ENCODE measurements around the gene MKNK2.

The MKNK2 gene

DNA sequence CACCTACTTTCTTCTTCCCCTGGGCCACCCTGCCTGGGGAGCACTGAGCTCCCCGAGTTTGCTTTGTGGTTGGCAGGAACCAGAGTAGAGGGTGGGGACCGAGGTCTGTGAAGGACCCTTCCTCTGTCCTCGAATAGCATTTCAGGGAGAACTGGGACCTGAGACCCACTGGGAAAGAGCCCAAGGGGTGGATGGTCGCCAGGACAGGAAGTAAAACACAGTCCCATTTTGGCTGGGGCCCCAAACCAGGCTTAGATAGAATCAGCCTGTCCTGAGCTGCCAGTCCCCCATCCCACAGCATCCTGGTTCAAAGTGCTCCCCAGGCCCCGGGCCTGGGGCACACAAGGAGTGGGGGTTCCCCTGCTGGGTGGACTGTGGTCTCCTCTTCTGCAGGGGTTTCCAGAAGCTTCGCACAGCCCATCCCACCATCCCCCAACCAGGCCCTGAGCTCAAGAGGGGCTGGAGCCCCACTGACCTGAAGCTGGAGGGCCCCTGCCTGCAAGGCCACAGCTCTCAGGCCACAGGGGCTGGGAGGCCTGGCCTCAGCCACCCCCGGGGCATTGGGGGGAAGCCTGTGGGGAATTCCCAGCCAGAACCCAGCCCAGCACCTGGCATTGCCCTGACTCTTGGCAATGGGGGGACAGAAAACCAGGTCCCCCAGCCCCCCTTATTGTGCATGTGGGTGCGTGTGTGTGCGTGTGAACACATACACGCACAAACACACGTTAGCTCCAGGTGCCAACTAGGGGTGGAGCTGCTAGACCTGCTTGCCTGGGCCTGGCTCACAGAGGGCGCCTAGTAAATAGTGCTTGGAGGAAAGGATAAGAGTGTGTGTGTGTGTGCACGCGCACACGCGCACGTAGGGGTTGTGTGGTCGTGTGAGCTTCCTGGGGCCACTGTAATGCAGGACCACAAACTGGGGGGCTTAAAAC is 995 bp upstream of the MKNK2 start:
- Histone ChIP-seq H4K20me1 (ENCODE audit: insufficient read depth, low read length) (no peaks in the 10 kb centered on the region), H3K27me3 (ENCODE audit: insufficient read depth, low read length) (no peaks in the 10 kb centered on the region), H3K79me2 (ENCODE audit: insufficient read depth, low read length) (no peaks in the 10 kb centered on the region), H3K36me3 (ENCODE audit: insufficient read depth, low read length) (no peaks in the 10 kb centered on the region; the same call in 1 of the 2 replicates), H3F3A (ENCODE audit: insufficient read depth, low read length) (no peaks in the 10 kb centered on the region), H3K9me3 (ENCODE audit: low read length) (no peaks in the 10 kb centered on the region), H3K27ac (ENCODE audit: low read depth, low read length, poor library complexity, severe bottlenecking) (peak overlapping the region; percentile 90), H3K4me3 (ENCODE audit: low read depth, low read length, poor library complexity, severe bottlenecking) (peak overlapping the region; percentile 42), H3K4me1 (ENCODE audit: insufficient read depth, low read length, severe bottlenecking) (peaks cover 67% of the 10 kb centered on the region), H3K4me2 (ENCODE audit: low read length) (peak overlapping the region; percentile 58; the same call in 1 of the 2 replicates), H2AFZ (ENCODE audit: low read length) (no peak overlapping the region), H3K9me2 (ENCODE audit: low read depth, low read length) (no peaks in the 10 kb centered on the region), H3K9ac (ENCODE audit: low read length) (peak overlapping the region; percentile 24; the same call in 1 of the 2 replicates)
- TF ChIP-seq EZH2 (IDR thresholded peaks at IDR 0.05; ENCODE audit: borderline replicate concordance, low read length): no peak
- TF ChIP-seq, protein P1, sequence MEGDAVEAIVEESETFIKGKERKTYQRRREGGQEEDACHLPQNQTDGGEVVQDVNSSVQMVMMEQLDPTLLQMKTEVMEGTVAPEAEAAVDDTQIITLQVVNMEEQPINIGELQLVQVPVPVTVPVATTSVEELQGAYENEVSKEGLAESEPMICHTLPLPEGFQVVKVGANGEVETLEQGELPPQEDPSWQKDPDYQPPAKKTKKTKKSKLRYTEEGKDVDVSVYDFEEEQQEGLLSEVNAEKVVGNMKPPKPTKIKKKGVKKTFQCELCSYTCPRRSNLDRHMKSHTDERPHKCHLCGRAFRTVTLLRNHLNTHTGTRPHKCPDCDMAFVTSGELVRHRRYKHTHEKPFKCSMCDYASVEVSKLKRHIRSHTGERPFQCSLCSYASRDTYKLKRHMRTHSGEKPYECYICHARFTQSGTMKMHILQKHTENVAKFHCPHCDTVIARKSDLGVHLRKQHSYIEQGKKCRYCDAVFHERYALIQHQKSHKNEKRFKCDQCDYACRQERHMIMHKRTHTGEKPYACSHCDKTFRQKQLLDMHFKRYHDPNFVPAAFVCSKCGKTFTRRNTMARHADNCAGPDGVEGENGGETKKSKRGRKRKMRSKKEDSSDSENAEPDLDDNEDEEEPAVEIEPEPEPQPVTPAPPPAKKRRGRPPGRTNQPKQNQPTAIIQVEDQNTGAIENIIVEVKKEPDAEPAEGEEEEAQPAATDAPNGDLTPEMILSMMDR (IDR thresholded peaks at IDR 0.05; ENCODE audit: low read length): no peak

DNA sequence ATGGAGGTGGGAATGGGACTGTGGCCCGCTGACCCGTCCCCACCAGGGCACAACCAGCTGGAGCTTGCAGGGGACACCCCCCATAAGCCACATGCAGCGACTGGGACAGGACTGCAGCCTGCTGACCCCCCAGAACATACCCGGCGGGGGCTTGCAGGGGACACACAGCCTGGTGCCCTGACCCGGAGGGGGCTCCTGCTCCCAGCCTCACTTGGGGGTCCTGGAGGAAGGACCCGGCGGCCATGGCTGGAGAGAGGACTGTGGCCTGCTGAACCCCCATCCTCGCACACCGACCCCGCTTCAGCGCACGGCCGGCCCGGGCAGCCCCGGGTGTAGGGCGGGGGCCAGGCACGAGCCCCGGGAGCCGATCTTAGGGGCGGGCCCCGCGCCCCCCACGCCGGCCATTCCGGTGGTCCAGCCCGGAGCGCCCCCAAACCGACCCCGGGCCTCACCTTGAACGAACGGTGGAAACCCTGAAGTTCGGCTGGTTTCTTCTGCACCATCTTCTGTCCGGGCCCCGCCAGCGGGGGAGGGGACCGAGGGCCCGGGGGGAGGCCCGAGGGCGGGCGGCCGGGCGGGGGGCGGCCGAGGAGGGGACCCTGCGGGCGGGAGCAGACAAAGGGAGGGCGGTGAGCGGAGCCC is 574 bp downstream of the MKNK2 start:
- no peaks in the 10 kb centered on the region for H4K20me1 ChIP-seq (ENCODE audit: insufficient read depth, low read length)

DNA sequence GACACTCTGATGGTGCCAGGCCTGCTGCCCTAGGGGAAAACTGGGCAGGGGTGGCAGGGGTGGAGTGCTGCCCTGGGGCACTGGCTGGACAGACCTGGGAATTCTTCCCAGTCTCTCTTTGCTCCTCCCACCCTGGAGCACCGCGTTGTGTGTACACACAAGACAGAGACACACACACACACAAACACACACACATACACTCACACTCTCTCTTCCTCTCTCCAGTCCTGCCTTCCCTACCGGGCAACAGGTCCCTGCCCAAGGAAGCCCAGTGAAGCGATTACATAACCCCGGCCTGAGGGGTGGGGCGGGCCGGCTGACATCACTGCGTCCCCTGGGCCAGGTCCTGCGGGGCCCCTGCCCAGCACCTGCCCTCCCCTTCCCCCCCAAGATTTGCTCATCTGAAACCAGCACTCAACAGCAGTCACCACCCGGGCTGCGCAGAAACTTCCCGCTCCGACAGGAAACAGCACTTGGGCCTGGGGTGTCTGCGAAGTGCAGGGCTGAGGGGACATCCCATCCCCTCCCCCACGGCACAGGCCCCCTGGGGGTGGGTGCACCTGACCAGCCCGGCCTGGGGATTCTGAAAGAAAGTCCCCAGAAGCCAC is 1.2 kb downstream of the MKNK2 start:
- Histone ChIP-seq H3K4me3 (ENCODE audit: low read depth, low read length, poor library complexity, severe bottlenecking) (peak overlapping the region; percentile 77), H3K36me3 (ENCODE audit: insufficient read depth, low read length) (peaks cover 11% of the 10 kb centered on the region; the same call in 1 of the 2 replicates), H3K79me2 (ENCODE audit: insufficient read depth, low read length) (no peaks in the 10 kb centered on the region), H4K20me1 (ENCODE audit: insufficient read depth, low read length) (no peaks in the 10 kb centered on the region), H3K9ac (ENCODE audit: low read length) (peak overlapping the region; percentile 60), H2AFZ (ENCODE audit: low read length) (no peak overlapping the region), H3K27me3 (ENCODE audit: insufficient read depth, low read length) (no peaks in the 10 kb centered on the region), H3F3A (ENCODE audit: insufficient read depth, low read length) (no peaks in the 10 kb centered on the region), H3K9me3 (ENCODE audit: low read length) (no peaks in the 10 kb centered on the region), H3K4me2 (ENCODE audit: low read length) (peak overlapping the region; percentile 91), H3K4me1 (ENCODE audit: insufficient read depth, low read length, severe bottlenecking) (peaks cover 60% of the 10 kb centered on the region), H3K9me2 (ENCODE audit: low read depth, low read length) (no peaks in the 10 kb centered on the region), H3K27ac (ENCODE audit: low read depth, low read length, poor library complexity, severe bottlenecking) (peak overlapping the region; percentile 39)
- TF ChIP-seq EZH2 (IDR thresholded peaks at IDR 0.05; ENCODE audit: borderline replicate concordance, low read length): no peak
- TF ChIP-seq, protein P1 (IDR thresholded peaks at IDR 0.05; ENCODE audit: low read length): no peak

More for the DNA sequence above, 574 bp downstream of the MKNK2 start:
- Histone ChIP-seq H3F3A (ENCODE audit: insufficient read depth, low read length) (no peaks in the 10 kb centered on the region), H3K9ac (ENCODE audit: low read length) (peak overlapping the region; percentile 60), H3K27ac (ENCODE audit: low read depth, low read length, poor library complexity, severe bottlenecking) (peak overlapping the region; percentile 39), H3K36me3 (ENCODE audit: insufficient read depth, low read length) (peaks cover 11% of the 10 kb centered on the region; the same call in 1 of the 2 replicates), H3K4me1 (ENCODE audit: insufficient read depth, low read length, severe bottlenecking) (peaks cover 59% of the 10 kb centered on the region), H3K27me3 (ENCODE audit: insufficient read depth, low read length) (no peaks in the 10 kb centered on the region), H3K4me3 (ENCODE audit: low read depth, low read length, poor library complexity, severe bottlenecking) (peak overlapping the region; percentile 77), H3K9me3 (ENCODE audit: low read length) (no peaks in the 10 kb centered on the region), H3K79me2 (ENCODE audit: insufficient read depth, low read length) (no peaks in the 10 kb centered on the region), H3K9me2 (ENCODE audit: low read depth, low read length) (no peaks in the 10 kb centered on the region), H3K4me2 (ENCODE audit: low read length) (peak overlapping the region; percentile 91), H2AFZ (ENCODE audit: low read length) (no peak overlapping the region)
- no peak for TF ChIP-seq EZH2 (IDR thresholded peaks at IDR 0.05; ENCODE audit: borderline replicate concordance, low read length)
- TF ChIP-seq, protein P1 (IDR thresholded peaks at IDR 0.05; ENCODE audit: low read length): no peak

All from OCI-LY1 (cell line).